ENCODE results near the gene ORAI3. TPM values are rescaled to one million over a fixed set of nuclear protein-coding genes. Genes with fewer than 3 reads are reported as not detected.

The ORAI3 gene
- polyA plus RNA-seq, 2 of the 4 experiments (the other 2 are of a cell fraction): 10.5 to 14.1 TPM

- H3K4me3 ChIP-seq: no peak overlapping the region
- no peak for ATAC-seq
- no peak for FAIRE-seq
- DNase-seq (ENCODE audit: low read depth in 1 of 2, low spot score in 1 of 2): no peak
- peak overlapping the region in 1 of 2 experiments; percentile 41; a peak in 2 of 6 replicates for H3K27ac ChIP-seq
- ChIA-PET POLR2A (no interaction called here), CTCF (interaction anchor here (0.9 to 3.7 kb wide), 5 partner anchors 13 to 116 kb away, joined by 3 to 15 read pairs (median 4); partner anchors contain the start of gene HSD3B7)
- H3K4me1 ChIP-seq: peaks cover 21% of the 10 kb centered on the region
- 93% methylated on average over 7 of the region's 9 CpGs for whole genome bisulfite sequencing (ENCODE audit: missing lambda C conversion rate)
- no peak overlapping the region for H3K4me2 ChIP-seq
- H3K9me3 ChIP-seq: no peaks in the 10 kb centered on the region
- TF ChIP-seq RCOR1 (IDR thresholded peaks at IDR 0.05; ENCODE audit: low read depth, low read length): no peak
- TF ChIP-seq EHMT2 (IDR thresholded peaks at IDR 0.05; ENCODE audit: low read depth): no peak
- no peak for TF ChIP-seq MYC (IDR thresholded peaks at IDR 0.05; ENCODE audit: borderline replicate concordance, low read length)
- no peak for TF ChIP-seq ZNF302 (CRISPR knock-in tag; IDR thresholded peaks at IDR 0.05)
- no peak for TF ChIP-seq PHF8 (IDR thresholded peaks at IDR 0.05; ENCODE audit: borderline replicate concordance, low read depth)
- TF ChIP-seq TFCP2L1 (CRISPR knock-in tag; IDR thresholded peaks at IDR 0.05): no peak
- no peak for TF ChIP-seq ELK1 (IDR thresholded peaks at IDR 0.05; ENCODE audit: low read depth, low read length)
- TF ChIP-seq HDAC2 (IDR thresholded peaks at IDR 0.05): no peak
- no peak for TF ChIP-seq BCL3 (IDR thresholded peaks at IDR 0.05)
- no peak for TF ChIP-seq MAX (IDR thresholded peaks at IDR 0.05)
- no peak for TF ChIP-seq HEYL (CRISPR knock-in tag; IDR thresholded peaks at IDR 0.05)
- TF ChIP-seq FOSL2 (IDR thresholded peaks at IDR 0.05): no peak
- no peak for TF ChIP-seq FOSL2 (CRISPR knock-in tag; IDR thresholded peaks at IDR 0.05)
- TF ChIP-seq ZSCAN20 (CRISPR knock-in tag; IDR thresholded peaks at IDR 0.05): no peak
Measured at GRCh38 chr16:31002862-31003341, 54.0 kb downstream of the ORAI3 start.

GRCh38 chr16:31003744-31004143 lies 54.9 kb downstream of the ORAI3 start:
- ATAC-seq: no peak
- CTCF ChIA-PET: interaction anchor here (0.7 to 3.7 kb wide), 4 partner anchors 12 to 184 kb away, joined by 3 to 15 read pairs (median 4); partner anchors contain the start of gene HSD3B7
- no peak for FAIRE-seq

More at GRCh38 chr16:31003744-31004143, 54.9 kb downstream of the ORAI3 start:
- DNase-seq (ENCODE audit: low read depth in 1 of 2, low spot score in 1 of 2): no peak
- no peak for TF ChIP-seq MAFK (IDR thresholded peaks at IDR 0.05; ENCODE audit: partially characterized antibody)
- POLR2A ChIA-PET: interaction anchor here (1.5 kb wide), 1 partner anchor 114 kb away, joined by 3 read pairs; no protein-coding TSS in a partner anchor
- WGBS (ENCODE audit: missing lambda C conversion rate): 78% methylated on average over 6 of the region's 6 CpGs
- peaks cover 18% of the 10 kb centered on the region for H3K4me1 ChIP-seq
- 0 out of 6 replicates have a peak overlapping the region, but pooled peaks of 1 of the 2 experiments have one; percentile 15 for H3K27ac ChIP-seq
- no peak overlapping the region for H3K4me3 ChIP-seq
- H3K4me2 ChIP-seq: no peak overlapping the region
- no peaks in the 10 kb centered on the region for H3K9me3 ChIP-seq

Small RNA genes lying within 50 kb of the gene (small RNA-seq; reads per million reads assigned to genes)
- 0 reads per million in 6 experiments for gene AC135048.1

Other genes with a start within 250 kb of the ORAI3 start
- 6.2 and 10.0 TPM in 2 replicates for gene SRCAP, start 249.9 kb upstream of the ORAI3 start, polyA plus RNA-seq (2011; rRNA removed)
- 18.9 to 19.9 TPM (median 19.5 TPM) in 3 replicates for gene SRCAP, start 249.9 kb upstream of the ORAI3 start, polyA plus RNA-seq (2017; fragmentation: RNase III; extraction: RNeasy Plus Mini Kit Qiagen cat#74134 plus additional on column Dnase treatment)
- gene PHKG2, start 200.6 kb upstream of the ORAI3 start, polyA plus RNA-seq (2011; rRNA removed): 28.0 and 30.0 TPM in 2 replicates
- 37.1 to 42.0 TPM (median 37.3 TPM) in 3 replicates for gene PHKG2, start 200.6 kb upstream of the ORAI3 start, polyA plus RNA-seq (2017; fragmentation: RNase III; extraction: RNeasy Plus Mini Kit Qiagen cat#74134 plus additional on column Dnase treatment)
- gene CFAP119, start 187.0 kb upstream of the ORAI3 start, polyA plus RNA-seq (2011; rRNA removed): 3.5 and 4.5 TPM in 2 replicates
- 7.7 to 9.9 TPM (median 9.5 TPM) in 3 replicates for gene CFAP119, start 187.0 kb upstream of the ORAI3 start, polyA plus RNA-seq (2017; fragmentation: RNase III; extraction: RNeasy Plus Mini Kit Qiagen cat#74134 plus additional on column Dnase treatment)
- 66.1 and 88.8 TPM in 2 replicates for gene RNF40, start 186.7 kb upstream of the ORAI3 start, polyA plus RNA-seq (2011; rRNA removed)
- 63.9 to 69.9 TPM (median 66.4 TPM) in 3 replicates for gene RNF40, start 186.7 kb upstream of the ORAI3 start, polyA plus RNA-seq (2017; fragmentation: RNase III; extraction: RNeasy Plus Mini Kit Qiagen cat#74134 plus additional on column Dnase treatment)
- 5.9 and 7.5 TPM in 2 replicates for gene ZNF629, start 161.9 kb upstream of the ORAI3 start, polyA plus RNA-seq (2011; rRNA removed)
- 12.3 to 13.7 TPM (median 13.6 TPM) in 3 replicates for gene ZNF629, start 161.9 kb upstream of the ORAI3 start, polyA plus RNA-seq (2017; fragmentation: RNase III; extraction: RNeasy Plus Mini Kit Qiagen cat#74134 plus additional on column Dnase treatment)
- gene BCL7C, start 55.0 kb upstream of the ORAI3 start, polyA plus RNA-seq (2011; rRNA removed): 9.5 and 10.8 TPM in 2 replicates
- 12.9 to 13.9 TPM (median 13.6 TPM) in 3 replicates for gene BCL7C, start 55.0 kb upstream of the ORAI3 start, polyA plus RNA-seq (2017; fragmentation: RNase III; extraction: RNeasy Plus Mini Kit Qiagen cat#74134 plus additional on column Dnase treatment)
- 0.13 and 0.44 TPM in 2 replicates for gene CTF1, start 52.5 kb upstream of the ORAI3 start, polyA plus RNA-seq (2011; rRNA removed)
- 0.16 to 0.30 TPM (median 0.23 TPM) in 3 replicates for gene CTF1, start 52.5 kb upstream of the ORAI3 start, polyA plus RNA-seq (2017; fragmentation: RNase III; extraction: RNeasy Plus Mini Kit Qiagen cat#74134 plus additional on column Dnase treatment)
- 5.6 and 7.0 TPM in 2 replicates for gene FBXL19, start 25.5 kb upstream of the ORAI3 start, polyA plus RNA-seq (2011; rRNA removed)
- gene FBXL19, start 25.5 kb upstream of the ORAI3 start, polyA plus RNA-seq (2017; fragmentation: RNase III; extraction: RNeasy Plus Mini Kit Qiagen cat#74134 plus additional on column Dnase treatment): 15.5 to 21.5 TPM (median 18.3 TPM) in 3 replicates
- 2.0 and 3.8 TPM in 2 replicates for gene SETD1A, start 8.7 kb downstream of the ORAI3 start, polyA plus RNA-seq (2011; rRNA removed)
- gene SETD1A, start 8.7 kb downstream of the ORAI3 start, polyA plus RNA-seq (2017; fragmentation: RNase III; extraction: RNeasy Plus Mini Kit Qiagen cat#74134 plus additional on column Dnase treatment): 15.7 to 22.6 TPM (median 21.2 TPM) in 3 replicates
- gene HSD3B7, start 36.1 kb downstream of the ORAI3 start, polyA plus RNA-seq (2011; rRNA removed): 10.5 and 15.2 TPM in 2 replicates
- 17.3 to 20.1 TPM (median 19.7 TPM) in 3 replicates for gene HSD3B7, start 36.1 kb downstream of the ORAI3 start, polyA plus RNA-seq (2017; fragmentation: RNase III; extraction: RNeasy Plus Mini Kit Qiagen cat#74134 plus additional on column Dnase treatment)
- gene STX1B, start 61.6 kb downstream of the ORAI3 start, polyA plus RNA-seq (2011; rRNA removed): 2.6 and 2.7 TPM in 2 replicates
- gene STX1B, start 61.6 kb downstream of the ORAI3 start, polyA plus RNA-seq (2017; fragmentation: RNase III; extraction: RNeasy Plus Mini Kit Qiagen cat#74134 plus additional on column Dnase treatment): 2.4 to 4.4 TPM (median 2.8 TPM) in 3 replicates
- 37.0 and 39.7 TPM in 2 replicates for gene STX4, start 84.5 kb downstream of the ORAI3 start, polyA plus RNA-seq (2011; rRNA removed)
- gene STX4, start 84.5 kb downstream of the ORAI3 start, polyA plus RNA-seq (2017; fragmentation: RNase III; extraction: RNeasy Plus Mini Kit Qiagen cat#74134 plus additional on column Dnase treatment): 67.9 to 79.5 TPM (median 73.9 TPM) in 3 replicates
- gene ZNF668, start 125.2 kb downstream of the ORAI3 start, polyA plus RNA-seq (2011; rRNA removed): 3.9 and 4.7 TPM in 2 replicates
- 9.8 to 10.7 TPM (median 10.7 TPM) in 3 replicates for gene ZNF668, start 125.2 kb downstream of the ORAI3 start, polyA plus RNA-seq (2017; fragmentation: RNase III; extraction: RNeasy Plus Mini Kit Qiagen cat#74134 plus additional on column Dnase treatment)
- gene ZNF646, start 125.4 kb downstream of the ORAI3 start, polyA plus RNA-seq (2011; rRNA removed): 3.0 and 4.3 TPM in 2 replicates
- 7.8 to 9.1 TPM (median 8.2 TPM) in 3 replicates for gene ZNF646, start 125.4 kb downstream of the ORAI3 start, polyA plus RNA-seq (2017; fragmentation: RNase III; extraction: RNeasy Plus Mini Kit Qiagen cat#74134 plus additional on column Dnase treatment)
- 0.78 and 0.79 TPM in 2 replicates for gene PRSS53, start 139.9 kb downstream of the ORAI3 start, polyA plus RNA-seq (2011; rRNA removed)
- gene PRSS53, start 139.9 kb downstream of the ORAI3 start, polyA plus RNA-seq (2017; fragmentation: RNase III; extraction: RNeasy Plus Mini Kit Qiagen cat#74134 plus additional on column Dnase treatment): 1.2 to 1.7 TPM (median 1.5 TPM) in 3 replicates
- 101 and 136 TPM in 2 replicates for gene VKORC1, start 145.7 kb downstream of the ORAI3 start, polyA plus RNA-seq (2011; rRNA removed)
- 83.6 to 97.6 TPM (median 94.2 TPM) in 3 replicates for gene VKORC1, start 145.7 kb downstream of the ORAI3 start, polyA plus RNA-seq (2017; fragmentation: RNase III; extraction: RNeasy Plus Mini Kit Qiagen cat#74134 plus additional on column Dnase treatment)
- 20.7 and 22.1 TPM in 2 replicates for gene BCKDK, start 159.3 kb downstream of the ORAI3 start, polyA plus RNA-seq (2011; rRNA removed)
- 35.1 to 36.7 TPM (median 36.4 TPM) in 3 replicates for gene BCKDK, start 159.3 kb downstream of the ORAI3 start, polyA plus RNA-seq (2017; fragmentation: RNase III; extraction: RNeasy Plus Mini Kit Qiagen cat#74134 plus additional on column Dnase treatment)
- gene KAT8, start 168.6 kb downstream of the ORAI3 start, polyA plus RNA-seq (2011; rRNA removed): 42.2 and 52.9 TPM in 2 replicates
- 34.0 to 38.3 TPM (median 34.4 TPM) in 3 replicates for gene KAT8, start 168.6 kb downstream of the ORAI3 start, polyA plus RNA-seq (2017; fragmentation: RNase III; extraction: RNeasy Plus Mini Kit Qiagen cat#74134 plus additional on column Dnase treatment)
- gene PRSS8, start 186.7 kb downstream of the ORAI3 start, polyA plus RNA-seq (2011; rRNA removed): 0.04 and 0.08 TPM in 2 replicates
- gene PRSS8, start 186.7 kb downstream of the ORAI3 start, polyA plus RNA-seq (2017; fragmentation: RNase III; extraction: RNeasy Plus Mini Kit Qiagen cat#74134 plus additional on column Dnase treatment): 0.09 to 0.21 TPM (median 0.15 TPM) in 3 replicates
- gene PRSS36, start 201.0 kb downstream of the ORAI3 start, polyA plus RNA-seq (2011; rRNA removed): 0.41 TPM in 1 of 2 replicates, not detected in the other
- gene PRSS36, start 201.0 kb downstream of the ORAI3 start, polyA plus RNA-seq (2017; fragmentation: RNase III; extraction: RNeasy Plus Mini Kit Qiagen cat#74134 plus additional on column Dnase treatment): 0.55 to 0.75 TPM (median 0.55 TPM) in 3 replicates
- gene FUS, start 231.1 kb downstream of the ORAI3 start, polyA plus RNA-seq (2011; rRNA removed): 168 and 224 TPM in 2 replicates
- 740 to 780 TPM (median 745 TPM) in 3 replicates for gene FUS, start 231.1 kb downstream of the ORAI3 start, polyA plus RNA-seq (2017; fragmentation: RNase III; extraction: RNeasy Plus Mini Kit Qiagen cat#74134 plus additional on column Dnase treatment)